HepG2 (cell line): ENCODE data around the gene LRRC10B.

Experiments used
- AHDC1 ChIP-seq: sonication (generic); formaldehyde crosslinking; IDR thresholded peaks from 2 replicates; pipeline ENCODE4 v1.5.1; 2020; ENCODE audit warnings: mild to moderate bottlenecking, missing genetic modification reagents, borderline replicate concordance
- CTCF ChIP-seq: sonication (generic); formaldehyde crosslinking; IDR thresholded peaks from 2 replicates; pipeline ENCODE4 v1.5.0; 2020; ENCODE audit warnings: mild to moderate bottlenecking, missing genetic modification reagents, moderate library complexity
- EP300 ChIP-seq, 3 experiments: sonication (generic) in 1 of 3; formaldehyde crosslinking in 1 of 3; IDR thresholded peaks; 2 replicates each; pipeline versions ENCODE4 v1.5.1 to v1.6.1; 2011 to 2020; ENCODE audit warnings: low read depth in 2 of 3, low read length in 2 of 3, borderline replicate concordance in 1 of 3, improper control_type of control experiment in 1 of 3, mild to moderate bottlenecking in 1 of 3, missing genetic modification reagents in 1 of 3, moderate library complexity in 1 of 3
- HOXA9 ChIP-seq: sonication (generic); formaldehyde crosslinking; IDR thresholded peaks from 2 replicates; pipeline ENCODE4 v1.8.1; 2022; ENCODE audit warnings: missing genetic modification reagents, mild to moderate bottlenecking, moderate library complexity, borderline replicate concordance
- JUNB ChIP-seq: sonication (generic); formaldehyde crosslinking; IDR thresholded peaks from 2 replicates; pipeline ENCODE4 v1.8.0; 2022; ENCODE audit warnings: missing genetic modification reagents, mild to moderate bottlenecking, borderline replicate concordance
- PHF21A ChIP-seq: sonication (generic); formaldehyde crosslinking; IDR thresholded peaks from 2 replicates; pipeline ENCODE4 v1.5.0; 2020; ENCODE audit warnings: mild to moderate bottlenecking, missing genetic modification reagents
- YY1 ChIP-seq: IDR thresholded peaks from 2 replicates; pipeline ENCODE4 v1.6.1; 2011; ENCODE audit warnings: low read length, low read depth, moderate library complexity, mild to moderate bottlenecking; ENCODE audit not compliant: insufficient read depth, insufficient replicate concordance

DNA sequence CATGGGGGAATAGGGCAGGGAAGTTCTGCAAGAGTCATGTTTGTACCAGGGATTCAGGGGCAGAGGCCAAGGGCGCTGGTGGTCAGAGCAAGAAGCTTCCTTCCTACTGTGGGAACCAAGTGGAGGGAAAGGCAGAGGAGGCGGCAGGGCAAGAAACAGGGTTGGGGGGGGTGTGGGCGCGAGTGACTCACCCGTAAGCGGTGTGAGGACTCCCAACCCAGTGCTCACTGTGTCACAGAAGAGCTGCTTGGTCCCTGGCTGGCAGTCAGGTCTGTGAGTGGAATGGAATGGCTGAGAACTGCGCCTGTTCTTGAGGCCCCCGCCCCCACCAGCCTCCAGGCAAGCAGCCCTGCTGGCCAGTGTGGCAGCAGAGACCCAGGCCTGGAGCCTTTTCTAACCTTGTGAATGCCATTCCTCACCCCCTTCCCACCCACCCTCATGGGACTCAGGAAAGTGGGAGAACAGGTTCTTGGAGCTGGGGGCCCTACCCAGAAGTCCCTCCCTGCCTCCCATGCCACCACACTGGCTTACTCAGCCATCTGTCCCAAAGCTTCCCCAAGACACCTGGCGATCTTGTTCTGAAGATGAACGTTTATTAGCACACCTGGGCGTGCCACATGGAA lies 4.7 kb downstream of the LRRC10B start:
- no peak for TF ChIP-seq HOXA9 (CRISPR knock-in tag)
- TF ChIP-seq AHDC1 = no peak
- TF ChIP-seq YY1 = no peak
- no peak for TF ChIP-seq JUNB
- no peak for TF ChIP-seq EP300 (IDR thresholded peaks at IDR 0.05; ENCODE audit: low read depth in 2 of 2, low read length in 2 of 2)
- no peak for TF ChIP-seq EP300 (CRISPR knock-in tag; IDR thresholded peaks at IDR 0.05; ENCODE audit: borderline replicate concordance)
- no peak for TF ChIP-seq CTCF (CRISPR knock-in tag)
- no peak for TF ChIP-seq PHF21A (CRISPR knock-in tag)
